Islet of Langerhans (tissue), 1 donor: ENCODE data around the gene ZNF747.
"Not testable (repeated sequence)": the region's sequence is repeated elsewhere in the genome, so short reads cannot be mapped to it uniquely, and the experiment has no call there.

Experiments used
- FAIRE-seq: peaks from one replicate; lab custom pipeline; 2011; peaks lifted over from hg19 to GRCh38; lab: Jason Lieb, UNC

Gene ZNF747

GRCh38 chr16:30533748-30534367 lies 800 bp downstream of the ZNF747 start:
- FAIRE-seq = no peak

GRCh38 chr16:30533146-30533522 lies 1.5 kb downstream of the ZNF747 start:
- no peak for FAIRE-seq

- no peak for FAIRE-seq
These were observed 2.1 kb downstream of the ZNF747 start for GRCh38 chr16:30532285-30533145.

- FAIRE-seq = no peak
These were observed 4.3 kb downstream of the ZNF747 start for GRCh38 chr16:30530163-30531037.

- no peak for FAIRE-seq
These were observed 5.7 kb downstream of the ZNF747 start for GRCh38 chr16:30528799-30529457.

- FAIRE-seq = no peak
These were observed 7.0 kb downstream of the ZNF747 start for GRCh38 chr16:30527635-30528178.

- peak; percentile 55 for FAIRE-seq
These were observed 7.6 kb downstream of the ZNF747 start for GRCh38 chr16:30526823-30527634.

GRCh38 chr16:30526137-30526822 lies 8.4 kb downstream of the ZNF747 start, which contains the start of gene ZNF768:
ZNF768 (minus strand) TSS chr16:30526566; CDS start chr16:30526413, 153 bp downstream.
- FAIRE-seq = no peak

GRCh38 chr16:30525844-30526136 lies 8.9 kb downstream of the ZNF747 start:
- no peak for FAIRE-seq

- no peak for FAIRE-seq
These were observed 9.8 kb downstream of the ZNF747 start for GRCh38 chr16:30524575-30525568.

GRCh38 chr16:30523768-30524574 lies 10.7 kb downstream of the ZNF747 start:
- no peak for FAIRE-seq

GRCh38 chr16:30522702-30523463 lies 11.8 kb downstream of the ZNF747 start:
- FAIRE-seq = not testable (repeated sequence)

- FAIRE-seq = no peak
These were observed 12.6 kb downstream of the ZNF747 start for GRCh38 chr16:30521873-30522641.

- no peak for FAIRE-seq
These were observed 13.2 kb downstream of the ZNF747 start for GRCh38 chr16:30521476-30521872.

GRCh38 chr16:30519120-30520049 lies 15.3 kb downstream of the ZNF747 start:
- FAIRE-seq = no peak

- FAIRE-seq = no peak
These were observed 16.1 kb downstream of the ZNF747 start for GRCh38 chr16:30518552-30518951.
